ENCODE results near the gene PDE4D. TPM values are rescaled to one million over a fixed set of nuclear protein-coding genes. Genes with fewer than 3 reads are reported as not detected.

The PDE4D gene
- total RNA-seq, 1 donor: 19.9 TPM

GRCh38 chr5:59856358-59856757 is 37.2 kb downstream of the PDE4D start:
- H4K20me1 ChIP-seq (ENCODE audit: insufficient read depth, low read length): no peaks in the 10 kb centered on the region

GRCh38 chr5:59850766-59851165 is 42.8 kb downstream of the PDE4D start:
- Histone ChIP-seq H3K4me3 (ENCODE audit: insufficient read depth, low read length) (no peak overlapping the region), H3K27ac (ENCODE audit: low read depth, low read length) (no peak overlapping the region), H3K9me3 (ENCODE audit: low read depth, low read length) (no peaks in the 10 kb centered on the region), H3K4me2 (ENCODE audit: insufficient read depth, low read length) (no peak overlapping the region), H3K36me3 (ENCODE audit: insufficient read depth, low read length) (no peaks in the 10 kb centered on the region), H3K79me2 (ENCODE audit: insufficient read depth, low read length) (no peaks in the 10 kb centered on the region), H4K20me1 (ENCODE audit: insufficient read depth, low read length) (no peaks in the 10 kb centered on the region), H3K4me1 (ENCODE audit: insufficient read depth, low read length) (no peaks in the 10 kb centered on the region), H3K27me3 (ENCODE audit: insufficient read depth, low read length) (no peaks in the 10 kb centered on the region), H2AFZ (ENCODE audit: low read length) (no peak overlapping the region)
- TF ChIP-seq CTCF (IDR thresholded peaks at IDR 0.05; ENCODE audit: extremely low read depth, low read depth, low read length): no peak
- no peak for DNase-seq (ENCODE audit: insufficient read length, low spot score, missing footprints)

More at GRCh38 chr5:59856358-59856757, 37.2 kb downstream of the PDE4D start:
- no peak for DNase-seq (ENCODE audit: insufficient read length, low spot score, missing footprints)
- no peaks in the 10 kb centered on the region for H3K79me2 ChIP-seq (ENCODE audit: insufficient read depth, low read length)
- no peak overlapping the region for H3K27ac ChIP-seq (ENCODE audit: low read depth, low read length)
- no peak overlapping the region for H3K4me2 ChIP-seq (ENCODE audit: insufficient read depth, low read length)
- H3K27me3 ChIP-seq (ENCODE audit: insufficient read depth, low read length): no peaks in the 10 kb centered on the region
- no peak overlapping the region for H3K4me3 ChIP-seq (ENCODE audit: insufficient read depth, low read length)
- H3K4me1 ChIP-seq (ENCODE audit: insufficient read depth, low read length): no peaks in the 10 kb centered on the region
- H3K9me3 ChIP-seq (ENCODE audit: low read depth, low read length): no peaks in the 10 kb centered on the region
- H3K36me3 ChIP-seq (ENCODE audit: insufficient read depth, low read length): no peaks in the 10 kb centered on the region
- H2AFZ ChIP-seq (ENCODE audit: low read length): no peak overlapping the region
- TF ChIP-seq CTCF (IDR thresholded peaks at IDR 0.05; ENCODE audit: extremely low read depth, low read depth, low read length): no peak

- H3K27me3 ChIP-seq (ENCODE audit: insufficient read depth, low read length): no peaks in the 10 kb centered on the region
- TF ChIP-seq CTCF (IDR thresholded peaks at IDR 0.05; ENCODE audit: extremely low read depth, low read depth, low read length): no peak
- H3K79me2 ChIP-seq (ENCODE audit: insufficient read depth, low read length): no peaks in the 10 kb centered on the region
- no peak overlapping the region for H3K27ac ChIP-seq (ENCODE audit: low read depth, low read length)
- H4K20me1 ChIP-seq (ENCODE audit: insufficient read depth, low read length): no peaks in the 10 kb centered on the region
- DNase-seq (ENCODE audit: insufficient read length, low spot score, missing footprints): no peak
- H2AFZ ChIP-seq (ENCODE audit: low read length): no peak overlapping the region
- no peaks in the 10 kb centered on the region for H3K9me3 ChIP-seq (ENCODE audit: low read depth, low read length)
- no peaks in the 10 kb centered on the region for H3K36me3 ChIP-seq (ENCODE audit: insufficient read depth, low read length)
- H3K4me3 ChIP-seq (ENCODE audit: insufficient read depth, low read length): no peak overlapping the region
- H3K4me2 ChIP-seq (ENCODE audit: insufficient read depth, low read length): no peak overlapping the region
- no peaks in the 10 kb centered on the region for H3K4me1 ChIP-seq (ENCODE audit: insufficient read depth, low read length)
These were observed 45.9 kb downstream of the PDE4D start for GRCh38 chr5:59847586-59847985.

- Histone ChIP-seq H3K27ac (ENCODE audit: low read depth, low read length) (no peak overlapping the region), H3K4me2 (ENCODE audit: insufficient read depth, low read length) (no peak overlapping the region), H3K79me2 (ENCODE audit: insufficient read depth, low read length) (no peaks in the 10 kb centered on the region), H3K27me3 (ENCODE audit: insufficient read depth, low read length) (no peaks in the 10 kb centered on the region), H2AFZ (ENCODE audit: low read length) (no peak overlapping the region), H4K20me1 (ENCODE audit: insufficient read depth, low read length) (no peaks in the 10 kb centered on the region), H3K36me3 (ENCODE audit: insufficient read depth, low read length) (no peaks in the 10 kb centered on the region), H3K4me3 (ENCODE audit: insufficient read depth, low read length) (no peak overlapping the region), H3K4me1 (ENCODE audit: insufficient read depth, low read length) (no peaks in the 10 kb centered on the region), H3K9me3 (ENCODE audit: low read depth, low read length) (no peaks in the 10 kb centered on the region)
- no peak for DNase-seq (ENCODE audit: insufficient read length, low spot score, missing footprints)
- TF ChIP-seq CTCF (IDR thresholded peaks at IDR 0.05; ENCODE audit: extremely low read depth, low read depth, low read length): no peak
These were observed 47.8 kb downstream of the PDE4D start for GRCh38 chr5:59845730-59846129.

All from osteoblast (primary cell).